ENCODE results near the gene UBAP1.
A peak's percentile ranks its signal among the peaks of the same experiment; 100 is the strongest.
"Not testable (repeated sequence)": the region's sequence is repeated elsewhere in the genome, so short reads cannot be mapped to it uniquely, and the experiment has no call there.

The UBAP1 gene

DNA sequence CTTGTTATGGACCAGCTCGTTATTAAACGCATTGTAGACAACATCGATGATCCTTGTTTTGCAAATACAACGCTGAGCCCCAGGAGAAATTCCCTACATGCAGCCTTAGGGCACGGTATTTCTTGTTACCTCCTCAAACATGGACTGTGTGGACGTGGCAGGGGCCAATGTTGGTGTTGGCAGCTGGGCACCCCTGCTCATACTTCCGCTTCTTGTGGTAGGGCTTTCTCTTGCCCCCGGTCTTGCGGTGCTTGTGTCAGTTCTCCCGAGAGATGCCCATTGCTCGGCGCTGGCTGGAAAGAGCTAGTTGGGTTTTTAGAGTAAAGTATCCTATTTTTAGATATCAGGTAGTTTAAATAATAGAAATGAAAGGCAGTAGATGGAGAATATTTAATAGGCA, 45.5 kb downstream of the UBAP1 start:
- no peak for DNase-seq (ENCODE audit: low read depth)

DNA sequence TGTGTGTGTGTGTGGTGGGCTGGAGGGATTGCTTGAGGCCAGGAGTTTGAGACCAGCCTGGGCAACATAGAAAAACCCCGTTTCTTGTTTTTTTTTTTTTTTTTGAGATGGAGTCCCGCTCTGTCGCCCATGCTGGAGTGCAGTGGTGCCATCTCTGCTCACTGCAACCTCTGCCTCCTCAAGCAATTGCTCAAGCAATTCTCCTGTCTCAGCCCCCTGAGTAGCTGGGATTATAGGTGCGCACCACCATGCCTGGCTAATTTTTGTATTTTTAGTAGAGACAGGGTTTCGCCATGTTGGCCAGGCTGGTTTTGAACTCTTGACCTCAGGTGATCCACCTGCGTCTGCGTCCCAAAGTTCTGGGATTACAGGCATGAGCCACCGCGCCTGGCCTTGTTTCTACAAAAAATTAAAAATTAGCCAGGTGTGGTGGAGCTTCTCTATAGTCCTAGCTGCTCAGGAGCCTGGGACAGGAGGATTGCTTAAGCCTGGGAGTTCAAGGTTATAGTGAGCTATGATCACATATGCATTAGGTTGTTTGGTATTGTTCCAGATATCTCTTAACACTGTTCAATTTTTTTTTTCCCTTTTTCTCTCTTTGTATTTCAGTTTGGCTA, 47.4 kb downstream of the UBAP1 start:
- not testable (repeated sequence) for DNase-seq (ENCODE audit: low read depth)

DNA sequence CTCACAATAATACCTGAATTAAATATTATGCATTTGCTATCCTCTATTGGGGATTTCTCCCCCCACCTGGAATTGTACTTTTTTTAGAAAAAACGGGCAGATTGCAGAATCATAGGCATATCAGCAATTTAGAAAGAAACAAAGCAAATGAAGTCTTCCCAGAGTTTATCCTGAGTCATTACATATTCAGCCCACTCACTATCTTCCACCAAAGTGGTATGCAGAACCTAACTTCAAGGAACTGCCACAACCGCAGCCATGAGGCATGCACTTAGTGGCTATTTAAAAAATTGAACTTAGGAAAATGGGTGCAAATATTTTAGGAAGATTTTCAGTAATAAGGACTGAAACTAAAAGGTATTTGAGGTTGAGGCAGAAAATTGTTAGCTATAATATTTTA, 48.6 kb downstream of the UBAP1 start:
- DNase-seq (ENCODE audit: low read depth), result no peak

DNA sequence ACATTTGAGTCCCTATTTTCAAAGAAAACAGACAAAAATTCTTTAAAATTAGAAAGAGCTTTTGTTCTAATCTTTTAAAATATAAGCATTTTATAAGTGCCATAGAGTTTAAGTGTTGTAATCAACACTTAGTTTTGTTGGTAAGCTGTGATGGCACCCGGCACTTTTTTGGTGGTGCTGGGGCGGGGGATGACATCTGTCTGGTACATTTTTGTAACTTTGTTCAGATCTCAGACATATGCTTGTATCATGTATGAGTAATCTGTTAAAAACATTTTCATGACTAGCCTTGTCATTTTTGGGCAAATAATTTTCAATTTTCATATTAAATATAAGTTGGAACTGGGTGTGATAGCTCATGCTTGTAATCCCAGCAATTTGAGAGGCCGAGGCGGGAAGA, 51.7 kb downstream of the UBAP1 start:
- no peak for DNase-seq (ENCODE audit: low read depth)

DNA sequence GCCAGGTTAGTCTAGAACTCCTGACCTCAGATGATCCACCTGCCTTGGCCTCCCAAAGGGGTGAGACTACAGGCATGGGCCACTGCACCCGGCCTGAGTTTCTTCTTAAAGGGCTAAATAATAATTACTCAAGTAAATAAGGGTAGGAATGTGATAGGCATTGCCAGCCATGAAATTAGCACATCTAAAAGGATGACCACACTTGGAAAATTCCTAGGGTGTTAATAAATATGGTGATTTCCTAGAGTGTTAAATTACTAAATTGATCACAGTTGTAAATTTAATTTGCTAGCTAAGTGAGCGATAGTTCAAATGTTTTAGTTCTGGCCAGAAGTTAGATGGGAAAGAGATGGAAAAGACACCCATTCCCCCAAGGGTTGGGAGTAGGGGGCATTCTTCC, 53.4 kb downstream of the UBAP1 start:
- no peak for DNase-seq (ENCODE audit: low read depth)

DNA sequence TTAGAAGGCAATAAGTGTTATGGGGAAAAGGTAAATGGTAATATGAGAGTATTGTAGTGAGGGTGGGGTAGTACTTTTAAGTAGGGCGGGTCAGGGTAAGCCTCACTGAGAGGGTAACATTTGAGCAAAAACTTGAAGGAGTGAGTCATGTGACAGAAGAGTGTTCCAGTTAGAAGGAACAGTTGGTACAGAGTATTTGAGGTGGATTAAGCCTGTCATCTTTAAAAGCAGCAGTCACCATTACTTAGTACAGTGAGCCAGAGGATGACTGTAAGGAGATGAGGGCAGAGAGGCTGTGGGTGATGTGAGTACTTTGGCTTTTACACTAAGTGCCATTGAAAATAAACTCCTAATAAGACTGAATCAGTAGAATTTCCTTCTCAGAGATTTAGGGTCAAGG, 54.8 kb downstream of the UBAP1 start:
- no peak for DNase-seq (ENCODE audit: low read depth)

DNA sequence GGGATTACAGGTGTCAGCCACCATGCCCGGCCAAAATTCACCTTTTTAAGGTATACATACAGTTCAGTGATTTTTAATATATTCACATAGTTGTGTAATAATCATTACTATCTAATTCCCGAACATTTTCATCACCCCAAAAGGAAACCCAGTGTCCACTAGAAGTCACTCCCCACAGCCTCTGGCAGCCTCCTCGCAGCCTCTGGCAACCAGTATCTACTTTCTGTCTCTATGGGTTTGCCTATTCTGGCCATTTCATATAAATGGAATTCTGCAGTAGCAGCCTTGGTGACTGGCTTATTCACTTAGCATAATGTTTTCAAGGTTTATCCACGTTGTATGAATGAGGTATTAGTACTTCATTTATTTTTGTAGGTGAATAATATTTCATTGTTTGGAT, 59.0 kb downstream of the UBAP1 start:
- no peak for DNase-seq (ENCODE audit: low read depth)

DNA sequence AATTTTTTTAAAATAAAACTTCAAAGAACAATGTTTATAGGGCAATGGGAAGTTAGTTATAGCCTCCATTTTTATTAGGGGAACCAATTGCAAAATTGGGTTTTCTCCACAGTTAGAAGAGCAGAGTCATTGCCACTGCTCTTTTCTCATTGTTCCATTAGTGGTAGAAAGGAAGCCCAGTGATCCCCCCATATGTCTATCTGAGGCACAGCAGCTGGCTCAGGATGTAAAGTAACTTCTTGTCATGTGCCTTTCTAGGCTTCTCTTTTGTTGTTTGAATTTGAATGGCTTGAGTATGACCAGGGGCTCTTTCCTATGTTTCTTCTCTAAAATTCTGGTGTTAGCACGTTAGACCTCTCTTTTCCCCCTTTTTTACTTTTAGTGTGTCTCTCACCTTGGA, 61.2 kb downstream of the UBAP1 start:
- DNase-seq (ENCODE audit: low read depth), result no peak

DNA sequence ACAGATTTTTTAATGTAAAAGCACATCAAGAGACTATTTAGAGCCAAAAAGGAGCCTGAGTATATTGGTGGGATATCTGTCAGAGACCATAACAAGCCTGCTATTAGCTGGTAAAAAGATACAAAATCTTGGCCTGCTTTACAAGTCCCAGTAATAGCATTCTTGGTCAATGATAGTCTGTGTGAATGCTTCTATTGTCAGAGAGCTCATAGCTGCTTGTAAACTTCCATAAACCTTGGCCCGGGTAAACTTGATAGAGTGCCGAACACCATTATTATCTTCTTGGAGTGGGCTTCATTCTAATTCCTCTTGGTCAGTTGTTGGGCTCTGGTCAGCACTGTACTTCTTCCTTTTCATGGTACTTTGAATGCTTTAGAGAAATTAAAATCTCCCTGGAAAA, 64.0 kb downstream of the UBAP1 start:
- no peak for DNase-seq (ENCODE audit: low read depth)

DNA sequence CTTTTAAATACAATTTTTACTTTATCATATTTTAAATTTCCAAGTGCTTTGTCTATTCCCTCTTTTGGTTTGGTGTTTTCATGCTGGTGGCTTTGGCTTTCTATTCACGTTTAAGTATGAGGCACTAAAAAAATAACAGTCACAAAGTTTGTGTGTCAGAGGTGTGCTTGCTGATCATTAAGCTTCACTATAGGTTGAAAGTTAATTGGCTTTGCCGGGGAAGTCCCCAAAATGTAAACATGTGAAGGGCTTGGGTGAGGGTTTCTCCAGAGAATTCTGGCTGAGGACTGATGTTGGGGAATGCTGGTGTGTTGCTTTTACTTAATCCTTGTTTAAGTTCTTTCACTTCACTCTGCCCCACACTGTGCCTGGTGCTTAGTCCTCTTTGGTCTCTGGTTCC, 66.4 kb downstream of the UBAP1 start:
- DNase-seq (ENCODE audit: low read depth), result not testable (repeated sequence)

DNA sequence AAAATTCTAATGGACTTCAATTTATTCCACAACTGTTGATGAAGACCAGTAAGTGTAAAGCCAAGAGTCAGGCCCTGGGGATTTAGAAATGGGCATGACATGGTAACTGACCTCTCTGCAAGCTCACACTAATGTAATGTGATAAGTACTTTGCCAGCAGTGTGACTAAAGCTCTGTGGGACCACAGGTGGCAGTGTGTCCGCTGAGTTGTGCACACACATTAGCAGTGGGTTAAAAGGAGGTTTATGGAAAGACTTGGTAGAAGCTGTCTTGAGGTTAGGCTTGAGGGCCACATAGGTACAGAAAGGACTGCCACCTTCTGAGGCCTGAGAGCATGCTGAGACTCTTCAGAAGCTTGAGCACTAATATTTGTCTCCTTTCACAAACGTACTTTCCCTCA, 67.6 kb downstream of the UBAP1 start:
- no peak for DNase-seq (ENCODE audit: low read depth)

DNA sequence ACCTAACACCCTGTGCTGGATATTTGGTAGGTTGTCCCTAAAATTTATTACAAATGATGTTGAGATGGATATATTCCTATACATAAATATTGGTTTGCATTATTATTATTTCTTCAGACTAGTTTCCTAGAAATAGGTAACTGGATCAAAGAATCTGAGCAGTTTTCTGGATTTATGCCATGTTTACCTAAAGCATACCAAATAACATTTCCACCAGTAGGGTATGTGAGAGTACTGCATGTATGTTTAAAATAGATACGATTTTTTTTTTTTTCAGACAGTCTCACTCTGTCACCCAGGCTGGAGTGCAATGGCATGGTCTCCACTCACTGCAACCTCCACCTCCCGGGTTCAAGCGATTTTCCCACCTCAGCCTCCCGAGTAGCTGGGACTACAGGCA, 68.9 kb downstream of the UBAP1 start:
- DNase-seq (ENCODE audit: low read depth), result not testable (repeated sequence)

DNA sequence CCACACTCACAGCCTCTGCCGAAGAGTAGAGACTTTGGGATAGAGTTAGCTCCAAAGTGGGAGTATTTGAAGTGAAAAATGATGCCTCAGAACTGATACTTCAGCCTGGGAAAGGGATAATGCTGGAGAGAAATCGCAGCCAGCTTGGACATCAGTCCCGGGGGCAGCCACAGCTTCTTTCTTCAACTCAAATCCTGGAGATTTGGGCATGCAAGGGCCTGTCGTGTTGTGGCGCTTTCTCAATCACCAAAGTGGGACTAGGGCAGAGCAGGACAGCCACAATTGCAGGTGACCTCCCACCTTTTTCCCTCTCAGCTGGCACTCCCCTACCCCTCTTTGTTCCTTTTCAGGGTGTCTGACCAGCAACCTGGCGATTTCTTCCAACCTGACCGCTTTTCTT, 70.4 kb downstream of the UBAP1 start:
- no peak for DNase-seq (ENCODE audit: low read depth)

DNA sequence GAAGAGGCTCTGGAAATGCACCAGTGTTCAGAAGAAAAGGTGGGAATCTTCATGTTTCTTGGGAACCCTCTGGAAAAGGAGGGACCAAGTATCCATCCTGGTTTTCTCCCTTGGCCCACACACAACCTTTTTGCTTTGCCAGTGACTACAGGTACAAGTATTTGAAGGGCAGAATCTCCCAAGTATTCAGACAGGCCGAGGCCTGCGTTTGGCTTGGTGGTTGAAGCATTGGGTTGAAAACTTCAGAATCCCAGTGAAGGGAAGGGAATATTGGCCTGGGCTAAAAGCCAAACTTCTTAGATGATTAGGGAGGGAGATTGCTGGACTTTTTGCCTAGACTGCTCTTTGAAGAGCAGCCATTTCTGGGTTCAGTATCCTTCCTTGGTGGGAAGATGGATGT, 71.9 kb downstream of the UBAP1 start:
- DNase-seq (ENCODE audit: low read depth), result no peak

DNA sequence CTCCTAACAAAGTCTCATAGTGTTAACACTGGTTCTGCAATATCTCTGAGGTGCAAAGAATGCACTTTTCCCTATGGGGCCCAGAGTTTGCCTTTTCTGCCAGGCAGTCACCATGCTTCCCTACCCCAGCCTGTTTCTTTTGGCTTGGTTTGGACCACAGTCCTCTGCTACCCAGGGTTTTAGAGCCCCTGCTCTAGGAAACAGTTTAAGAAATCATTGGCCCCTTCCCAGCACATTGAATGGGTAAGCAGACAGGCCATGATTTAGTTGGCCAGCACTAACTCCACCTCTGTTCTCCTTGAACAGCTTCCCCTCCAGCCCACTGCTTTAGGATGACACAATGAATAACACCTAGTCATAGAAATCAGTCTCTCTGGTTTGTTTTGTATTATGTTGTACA, 73.2 kb downstream of the UBAP1 start:
- no peak for DNase-seq (ENCODE audit: low read depth)

DNA sequence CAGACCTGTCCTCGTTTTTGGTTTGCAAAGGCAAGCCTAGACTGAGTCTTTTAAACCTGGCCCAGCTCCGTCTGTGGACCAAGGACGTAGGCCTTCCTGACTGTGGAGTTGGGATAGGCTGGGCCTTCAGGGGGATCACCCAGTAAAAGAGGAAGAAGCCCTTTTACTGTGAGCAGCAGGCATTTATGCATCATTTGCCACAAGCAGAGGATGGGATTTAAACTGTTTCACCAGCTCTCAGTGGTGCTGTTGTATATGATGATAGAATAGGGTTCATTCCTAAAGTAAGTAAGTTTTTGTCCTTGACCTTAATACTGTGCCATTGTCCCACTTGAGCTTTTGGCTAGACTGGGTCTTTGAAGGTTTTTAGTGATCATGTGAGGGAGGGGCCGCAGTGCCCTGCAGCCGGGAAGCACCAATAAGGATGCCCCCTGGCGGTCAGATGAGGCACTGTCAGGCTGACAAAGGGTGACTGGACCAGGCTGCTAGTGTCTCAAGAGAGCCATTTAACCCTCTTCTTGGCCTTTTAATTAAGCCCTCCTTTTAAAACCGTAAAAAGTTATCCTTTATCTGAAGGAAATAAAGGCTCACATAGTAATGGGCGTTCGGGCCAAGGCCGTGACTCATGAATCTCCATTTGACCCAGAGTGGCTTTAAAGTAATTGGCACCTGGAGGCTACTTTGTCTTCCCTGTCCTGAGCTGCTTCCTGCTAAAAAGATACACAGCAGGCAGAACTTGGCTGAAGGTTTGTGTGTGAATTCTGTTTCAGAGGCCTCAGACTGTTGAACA, 74.0 kb downstream of the UBAP1 start:
- DNase-seq (ENCODE audit: low read depth), result peak; percentile 35

DNA sequence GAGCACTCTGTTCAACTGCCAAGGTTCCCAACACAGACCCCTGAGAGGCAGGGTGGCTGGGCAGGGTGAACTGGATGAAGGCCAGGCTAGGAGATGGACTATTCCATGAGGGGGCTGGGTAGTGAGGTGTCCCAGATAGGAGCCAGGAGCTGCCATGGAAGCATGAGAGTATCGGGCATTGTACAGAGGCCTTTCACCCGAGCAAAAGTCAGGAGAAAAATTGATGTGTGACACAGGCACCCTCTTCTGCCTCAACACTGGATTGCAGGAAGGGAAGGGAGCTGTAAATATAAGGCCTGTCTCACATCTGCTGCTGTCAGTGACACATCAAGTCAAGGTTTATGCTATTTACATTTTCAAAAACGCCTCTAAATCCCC, 74.6 kb downstream of the UBAP1 start:
- DNase-seq (ENCODE audit: low read depth), result no peak

DNA sequence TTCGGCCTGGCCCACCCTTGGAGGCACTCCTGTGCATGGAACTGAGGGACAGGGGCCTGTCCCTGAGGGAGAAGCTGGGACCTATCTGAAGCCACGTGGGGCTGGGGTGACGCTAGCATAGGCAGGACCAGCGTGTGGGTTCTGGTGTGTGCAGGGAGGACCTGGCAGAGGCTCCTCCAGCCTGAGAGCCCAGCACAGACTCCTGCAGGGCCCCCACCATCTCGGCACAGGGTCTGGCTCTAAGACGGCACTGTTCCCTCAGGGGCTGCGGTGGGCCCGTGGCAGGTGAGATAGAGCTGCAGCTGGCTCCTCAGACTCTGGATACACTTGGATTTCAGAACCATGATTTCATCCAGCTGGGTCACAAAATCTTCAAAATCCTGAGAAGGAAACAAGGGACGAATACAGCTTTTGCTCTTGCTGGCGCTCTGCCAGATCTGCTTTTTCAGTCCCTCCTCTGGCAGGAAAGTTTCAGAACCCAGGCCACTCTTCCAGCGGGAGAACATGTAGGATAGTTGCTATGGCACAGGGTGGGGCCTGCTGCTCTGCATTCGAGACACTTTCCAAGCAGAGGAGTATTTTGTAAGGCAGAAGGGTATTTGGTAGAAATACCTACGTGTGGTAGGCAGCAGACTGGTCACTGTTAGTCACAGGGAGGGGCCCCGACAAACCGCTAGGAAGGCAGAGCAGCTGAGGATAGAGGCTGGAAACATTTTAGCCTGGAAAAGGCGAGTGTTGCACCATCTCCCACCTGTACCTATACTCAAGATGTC, 75.5 kb downstream of the UBAP1 start:
- DNase-seq (ENCODE audit: low read depth), result no peak

DNA sequence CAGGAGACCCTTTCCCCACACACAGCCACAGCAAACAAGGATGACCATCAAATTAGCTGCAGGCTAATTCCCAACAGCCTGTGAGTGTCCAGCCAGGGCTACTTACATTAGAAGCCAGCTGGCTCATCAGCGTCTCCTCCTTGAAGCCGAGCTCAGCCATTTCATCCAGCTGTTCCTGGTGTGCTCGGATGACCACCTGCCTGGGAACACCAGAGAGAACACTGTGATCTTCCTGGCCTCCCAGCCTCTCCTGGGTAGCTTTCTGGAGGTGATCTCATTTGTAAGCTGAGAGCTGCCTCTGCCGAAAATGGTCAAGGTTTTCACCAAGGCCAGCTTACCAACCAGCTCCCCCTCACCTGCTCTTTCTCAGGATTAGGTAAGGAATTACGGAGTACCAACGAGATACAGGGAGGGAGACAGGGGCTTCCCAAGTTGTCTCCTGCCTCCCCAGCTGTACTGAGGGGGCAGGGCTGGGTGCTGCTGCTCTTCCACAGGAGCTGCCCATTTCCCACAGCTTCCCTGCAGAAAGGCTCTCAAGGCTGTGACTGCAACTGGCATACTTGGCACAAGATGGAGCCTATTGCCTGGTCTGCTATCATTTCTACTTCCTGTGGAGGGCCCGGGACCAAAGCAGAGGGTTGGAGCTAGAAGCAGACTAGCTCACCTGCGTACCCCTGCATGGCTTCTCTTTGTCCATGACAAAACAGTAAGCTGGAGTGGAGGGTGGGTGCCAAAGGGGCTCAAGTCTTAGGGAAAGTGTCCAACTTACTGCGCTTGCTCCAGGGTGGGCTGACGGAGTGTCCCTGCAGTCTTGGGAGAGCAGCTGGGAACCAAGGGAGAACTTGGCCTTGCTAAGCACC, 76.4 kb downstream of the UBAP1 start:
- no peak for DNase-seq (ENCODE audit: low read depth)

DNA sequence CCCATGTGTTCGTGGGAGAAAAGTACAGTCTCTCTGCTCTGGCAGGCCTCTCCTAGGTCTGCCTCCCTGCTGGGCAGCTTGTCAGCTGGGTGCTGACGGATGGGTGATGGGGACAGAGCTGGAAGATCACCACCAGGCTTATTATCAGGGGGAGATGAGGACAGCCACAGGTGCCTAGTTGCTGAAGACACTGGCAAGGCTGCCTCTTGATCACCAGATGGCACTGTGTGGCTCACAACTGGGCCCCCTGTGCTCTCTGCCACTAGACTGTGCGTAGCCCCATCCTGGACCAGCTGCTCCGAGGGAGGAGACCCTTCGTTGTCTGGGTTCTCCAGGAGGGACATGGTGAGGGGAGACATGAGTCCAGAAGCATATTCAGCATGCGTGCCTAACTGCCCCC, 77.3 kb downstream of the UBAP1 start:
- DNase-seq (ENCODE audit: low read depth), result no peak

DNA sequence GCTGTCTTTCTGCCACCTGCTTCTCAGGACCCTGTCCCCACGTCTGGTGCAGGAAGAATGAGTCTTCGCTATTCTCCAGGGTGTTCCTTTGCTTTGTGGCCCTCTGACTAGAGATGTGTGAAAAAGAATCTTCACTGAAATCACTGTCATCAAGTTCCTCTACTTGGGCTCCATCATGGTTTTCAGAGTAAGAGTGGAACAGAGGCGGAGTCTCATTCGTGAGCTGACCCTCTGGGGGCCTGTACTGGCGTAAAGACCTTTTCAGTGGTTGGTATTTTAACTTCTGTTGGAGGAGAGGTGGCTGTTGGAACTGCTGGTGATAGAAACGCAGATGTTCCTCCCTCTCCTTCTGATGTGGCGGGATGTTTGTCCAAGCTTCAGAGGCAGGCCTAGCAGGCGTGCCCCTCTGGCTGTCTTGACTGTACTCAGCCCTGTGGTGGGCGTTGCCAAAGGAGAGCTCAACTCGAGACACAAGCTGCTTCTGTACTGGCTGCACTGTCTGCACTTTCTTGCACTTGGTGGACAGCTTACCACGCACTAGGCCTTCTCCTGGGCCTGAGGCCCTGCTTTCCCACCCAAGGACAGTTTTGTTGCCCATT, 78.2 kb downstream of the UBAP1 start:
- no peak for DNase-seq (ENCODE audit: low read depth)

DNA sequence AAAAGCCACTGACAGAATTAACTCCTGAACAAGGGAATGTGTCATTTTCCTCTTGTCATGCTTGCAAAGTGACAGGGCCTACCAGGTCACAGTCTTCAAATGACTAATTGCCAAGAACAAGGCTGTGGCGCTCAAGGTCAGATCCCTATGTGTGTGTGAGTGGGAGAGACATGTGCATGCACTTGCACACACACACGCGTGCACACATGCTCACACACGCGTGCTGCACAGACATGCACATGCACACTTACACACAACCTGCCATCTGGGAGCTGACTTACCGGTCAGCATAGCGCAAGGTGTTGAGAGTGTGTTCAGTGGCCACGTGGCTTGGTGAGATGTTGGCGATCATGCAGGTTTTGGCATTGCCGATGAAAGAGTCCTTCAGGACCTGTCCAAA, 80.5 kb downstream of the UBAP1 start:
- DNase-seq (ENCODE audit: low read depth), result no peak

Data from T follicular helper cell (primary cell).